ENCODE data around the gene PRPF6.

DNA sequence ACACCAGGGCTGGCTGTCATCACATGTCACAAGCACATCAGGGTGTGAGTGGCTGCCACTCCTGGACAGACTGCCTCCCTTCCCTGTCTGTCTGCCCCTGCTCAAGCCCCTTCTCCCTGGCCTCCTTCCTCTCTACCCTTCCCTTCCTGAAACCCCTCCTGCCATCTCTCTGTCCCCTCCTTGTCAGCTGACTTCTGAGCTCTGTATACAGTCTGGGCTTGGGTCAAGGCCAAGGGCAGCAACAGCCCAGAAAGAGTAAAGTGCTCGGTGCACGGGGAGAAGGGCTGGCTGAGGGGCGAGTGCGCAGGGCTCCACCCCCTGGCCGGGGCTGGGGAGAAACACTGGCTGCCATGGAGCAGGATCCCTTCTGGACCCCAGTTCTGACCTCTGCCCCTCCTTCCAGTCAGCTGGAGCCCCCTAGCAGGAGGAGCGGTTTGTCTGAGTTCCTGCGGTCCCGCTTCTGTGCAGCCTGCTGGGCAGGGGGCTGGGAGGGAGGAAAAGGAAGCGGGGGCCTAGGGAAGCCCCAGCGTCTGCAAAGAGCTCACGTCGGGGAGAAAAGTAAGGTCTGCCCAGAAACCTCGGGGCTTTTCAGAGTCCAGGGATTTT, 101.3 kb downstream of the PRPF6 start:
- TF ChIP-seq CTCF (conservative IDR thresholded peaks at IDR 0.05) (no peak), EZH2 (IDR thresholded peaks at IDR 0.05; ENCODE audit: low read depth) (no peak)

Data from PC-9 (cell line).